NCI-H1694 treated with DMSO at 0.1 percent for 48 hours (cell line): ENCODE measurements around the gene SYNRG.
"Not testable (repeated sequence)": the region's sequence is repeated elsewhere in the genome, so short reads cannot be mapped to it uniquely, and the experiment has no call there.

ENCODE experiments used
- DNase-seq: peaks from one replicate; lab custom pipeline; 2025; lab: John Stamatoyannopoulos, UW

SYNRG gene

GRCh38 chr17:37609170-37610040 lies at the start of gene SYNRG:
Gene SYNRG, minus strand, starts transcription at chr17:37609418. Its CDS starts 63 bp downstream, at chr17:37609355.
- DNase-seq: peak; percentile 96

- no peak for DNase-seq
These were observed 48.0 kb upstream of the SYNRG start for GRCh38 chr17:37657202-37657601.

GRCh38 chr17:37651849-37652248 lies 42.6 kb upstream of the SYNRG start:
- DNase-seq: no peak

DNA sequence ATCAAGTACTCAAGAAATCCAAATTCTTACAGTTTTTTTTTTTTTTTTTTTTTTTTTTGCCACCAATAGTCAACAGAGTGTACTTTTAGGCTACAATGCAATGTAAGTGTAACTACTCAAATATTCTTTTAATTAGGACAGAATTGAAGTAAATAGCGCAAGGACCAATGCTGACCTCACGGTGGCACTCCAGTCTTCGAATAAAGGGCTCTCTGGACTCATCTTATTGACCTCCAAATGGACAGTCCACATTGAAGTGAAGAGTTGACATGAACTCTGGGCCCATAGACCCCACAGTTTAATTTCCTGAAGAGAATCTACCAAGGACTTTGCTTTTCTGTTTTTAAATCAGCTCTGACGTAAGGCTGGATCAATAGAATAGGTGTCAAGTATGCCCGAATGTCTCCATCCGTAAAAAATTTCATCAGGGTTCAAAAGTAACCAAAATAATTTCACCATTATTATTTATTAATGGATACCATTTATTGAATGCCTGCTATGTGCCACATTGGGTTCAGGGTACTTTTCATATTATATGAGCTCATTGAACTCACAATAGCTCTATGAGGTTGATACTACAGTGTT lies 41.3 kb upstream of the SYNRG start:
- no peak for DNase-seq

DNA sequence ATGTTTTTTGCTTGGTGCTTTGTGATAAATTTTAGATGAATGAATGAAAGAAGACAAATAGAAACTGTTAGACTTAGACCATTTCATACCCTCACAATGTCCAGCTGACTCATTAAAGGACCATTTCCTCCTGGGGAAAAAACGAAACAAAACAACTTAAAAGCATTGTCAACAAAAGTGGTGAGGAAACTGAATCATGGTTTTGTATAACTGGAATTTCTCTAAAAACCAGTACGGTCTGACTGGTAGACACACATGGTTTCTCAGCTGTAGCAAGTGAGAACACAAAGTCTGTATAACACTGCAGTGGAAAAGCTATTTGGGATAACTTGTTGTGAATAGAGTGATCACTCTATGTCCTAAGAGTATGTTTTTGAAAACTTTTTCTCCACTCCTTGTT lies 39.3 kb upstream of the SYNRG start:
- DNase-seq: no peak

GRCh38 chr17:37647856-37648255 lies 38.6 kb upstream of the SYNRG start:
- DNase-seq: no peak

DNA sequence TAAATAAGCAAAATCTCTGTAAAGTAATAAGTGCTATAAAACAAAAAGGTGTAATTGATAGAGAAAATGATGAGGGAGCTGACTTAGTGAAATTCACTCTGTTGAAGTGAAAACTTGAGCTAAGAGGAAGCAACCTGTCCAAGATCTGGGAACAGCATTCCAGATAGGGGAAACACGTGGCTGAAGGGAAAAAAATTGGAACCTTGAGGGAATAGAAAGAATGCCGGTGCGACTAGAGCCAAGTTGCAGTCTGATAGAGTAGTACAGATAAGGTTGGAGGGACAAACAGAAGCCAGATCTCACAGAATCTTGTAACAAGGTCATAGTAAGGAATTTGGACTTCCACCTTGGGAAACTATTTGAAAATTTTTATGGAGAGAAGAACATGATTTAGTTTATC lies 34.7 kb upstream of the SYNRG start:
- no peak for DNase-seq

GRCh38 chr17:37643118-37643766 lies 34.0 kb upstream of the SYNRG start, which contains the start of gene DDX52:
Gene DDX52, minus strand, starts transcription at chr17:37643446. Its CDS starts 26 bp downstream, at chr17:37643420.
- peak; percentile 91 for DNase-seq

DNA sequence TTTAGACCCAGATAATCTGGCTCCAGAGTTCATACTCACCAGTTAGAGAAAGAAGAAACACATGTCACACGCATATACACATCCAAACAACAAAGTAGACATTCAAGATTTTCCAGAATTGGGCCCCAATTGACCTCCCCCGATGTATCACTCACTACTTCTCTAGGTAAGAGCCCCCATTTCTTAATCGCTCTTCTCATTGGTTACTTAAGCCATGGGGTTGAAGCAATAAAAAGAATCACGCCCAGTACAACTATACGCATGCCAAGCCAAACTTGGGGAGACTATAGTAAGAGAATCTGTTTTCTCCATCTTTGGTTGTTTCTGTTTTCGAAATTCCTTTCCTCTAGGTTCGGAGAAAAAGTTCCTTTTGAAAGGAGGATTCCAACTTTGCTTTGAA lies 33.5 kb upstream of the SYNRG start:
- DNase-seq: no peak

GRCh38 chr17:37640015-37640414 lies 30.8 kb upstream of the SYNRG start:
- DNase-seq: no peak

GRCh38 chr17:37637956-37638355 lies 28.7 kb upstream of the SYNRG start:
- no peak for DNase-seq

DNA sequence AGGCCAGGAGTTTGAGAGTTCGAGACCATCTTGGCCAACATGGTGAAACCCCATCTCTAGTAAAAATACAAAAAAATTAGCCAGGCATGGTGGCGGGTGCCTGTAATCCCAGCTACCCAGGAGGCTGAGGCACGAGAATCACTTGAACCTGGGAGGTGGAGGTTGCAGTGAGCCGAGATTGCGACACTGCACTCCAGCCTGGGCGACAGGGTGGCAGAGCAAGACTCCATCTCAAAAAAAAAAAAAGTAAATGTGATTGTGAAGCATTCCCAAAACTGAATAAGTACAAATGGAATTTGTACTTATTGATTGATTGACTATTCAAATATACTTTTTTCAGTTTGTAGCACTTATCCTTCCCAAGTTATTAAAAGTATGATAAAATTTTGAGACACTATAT lies 7.2 kb upstream of the SYNRG start:
- not testable (repeated sequence) for DNase-seq

DNA sequence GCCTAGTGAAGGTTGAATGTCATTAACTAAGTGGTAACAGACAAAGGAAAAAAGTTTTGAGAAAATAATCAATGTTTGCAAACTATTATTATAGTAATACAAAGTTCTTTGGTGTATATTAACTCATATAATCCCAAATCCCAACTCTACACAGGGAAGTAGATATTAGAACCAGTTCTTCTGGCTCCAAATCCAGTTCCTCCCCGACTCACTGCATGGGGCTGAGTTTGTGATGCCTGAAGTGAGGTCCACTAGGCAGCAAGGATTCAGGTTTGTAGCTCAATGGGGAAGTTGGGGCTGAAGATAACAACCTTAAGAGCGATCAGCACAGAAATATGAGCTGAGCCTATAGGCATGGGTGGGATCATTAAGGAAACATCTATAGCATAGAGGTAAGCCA lies 5.6 kb upstream of the SYNRG start:
- no peak for DNase-seq

GRCh38 chr17:37614391-37614790 lies 5.2 kb upstream of the SYNRG start:
- no peak for DNase-seq

DNA sequence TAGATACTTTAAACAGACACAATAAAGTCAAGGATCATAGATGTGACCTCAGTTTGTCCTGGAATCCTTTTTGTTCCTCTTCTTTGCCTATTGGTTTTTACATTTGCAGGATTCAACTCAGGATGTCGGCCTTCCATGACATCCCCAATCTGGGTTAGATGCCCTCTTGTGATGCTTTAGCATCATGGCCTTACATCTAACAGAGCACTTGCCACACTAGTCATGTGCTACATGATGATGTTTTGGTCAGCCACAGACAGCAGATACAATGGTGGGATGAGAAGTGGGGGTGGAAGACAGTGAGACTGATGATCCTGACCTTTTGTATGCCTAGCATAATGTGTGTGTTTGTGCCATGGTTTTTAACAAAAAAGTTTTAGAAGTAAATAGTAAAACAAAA lies 1.8 kb upstream of the SYNRG start:
- no peak for DNase-seq

DNA sequence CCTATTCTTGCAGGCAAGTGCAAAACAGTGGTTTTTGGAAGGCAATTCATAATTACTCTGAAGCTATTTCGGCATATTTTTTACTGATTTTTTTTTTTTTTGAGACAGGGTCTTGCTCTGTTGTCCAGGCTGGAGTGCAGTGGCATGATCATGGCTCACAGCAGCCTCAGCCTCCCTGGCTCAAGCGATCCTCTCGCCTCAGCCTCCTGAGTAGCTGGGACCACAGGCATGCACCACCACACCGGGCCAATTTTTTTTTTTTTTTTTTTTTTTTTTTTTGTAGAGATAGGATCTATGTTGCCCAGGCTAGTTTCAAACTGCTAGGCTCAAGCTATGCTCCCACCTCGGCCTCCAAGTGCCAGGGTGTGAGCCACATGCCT lies 813 bp upstream of the SYNRG start:
- DNase-seq: not testable (repeated sequence)

DNA sequence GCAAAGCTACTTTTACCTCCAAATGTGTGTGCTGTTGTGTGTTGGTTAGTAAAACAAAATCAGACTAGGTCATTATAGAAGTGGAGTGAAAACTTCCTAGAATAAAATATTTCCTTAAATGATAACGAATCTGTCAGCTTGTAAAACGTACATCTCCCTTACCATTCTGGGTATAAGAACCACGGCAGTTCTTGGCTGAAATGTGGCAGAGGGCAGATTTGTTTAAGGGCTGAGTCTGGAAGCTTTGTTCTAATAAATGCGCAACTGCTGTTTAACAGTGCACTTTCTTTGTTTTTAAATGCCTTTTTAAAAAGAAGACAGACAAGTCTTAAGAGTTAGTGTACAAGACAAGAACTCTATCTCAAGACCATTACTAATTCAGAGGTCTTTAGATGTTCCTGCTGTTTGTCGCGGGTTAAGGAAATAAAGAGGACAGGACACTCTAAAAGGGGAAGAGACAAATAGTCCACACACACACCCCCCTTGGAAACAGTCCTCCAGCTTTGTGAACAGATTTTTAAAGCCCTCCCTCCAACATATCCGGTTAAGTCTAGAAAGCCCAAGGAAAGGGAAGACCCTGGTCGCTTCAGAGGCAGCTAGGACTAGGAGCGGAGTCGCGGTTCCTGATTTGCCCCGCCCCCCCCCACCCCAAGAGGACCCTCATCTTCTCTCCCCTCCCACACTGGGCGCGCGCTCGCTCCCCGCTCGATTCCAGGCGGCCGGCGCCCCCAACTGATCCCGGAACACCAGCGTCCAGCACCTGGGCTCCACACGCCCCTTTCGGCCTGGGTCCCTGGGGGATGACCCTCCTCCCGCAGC lies 658 bp downstream of the SYNRG start:
- no peak for DNase-seq

- no peak for DNase-seq
These were observed 1.4 kb downstream of the SYNRG start for GRCh38 chr17:37607637-37608331.

DNA sequence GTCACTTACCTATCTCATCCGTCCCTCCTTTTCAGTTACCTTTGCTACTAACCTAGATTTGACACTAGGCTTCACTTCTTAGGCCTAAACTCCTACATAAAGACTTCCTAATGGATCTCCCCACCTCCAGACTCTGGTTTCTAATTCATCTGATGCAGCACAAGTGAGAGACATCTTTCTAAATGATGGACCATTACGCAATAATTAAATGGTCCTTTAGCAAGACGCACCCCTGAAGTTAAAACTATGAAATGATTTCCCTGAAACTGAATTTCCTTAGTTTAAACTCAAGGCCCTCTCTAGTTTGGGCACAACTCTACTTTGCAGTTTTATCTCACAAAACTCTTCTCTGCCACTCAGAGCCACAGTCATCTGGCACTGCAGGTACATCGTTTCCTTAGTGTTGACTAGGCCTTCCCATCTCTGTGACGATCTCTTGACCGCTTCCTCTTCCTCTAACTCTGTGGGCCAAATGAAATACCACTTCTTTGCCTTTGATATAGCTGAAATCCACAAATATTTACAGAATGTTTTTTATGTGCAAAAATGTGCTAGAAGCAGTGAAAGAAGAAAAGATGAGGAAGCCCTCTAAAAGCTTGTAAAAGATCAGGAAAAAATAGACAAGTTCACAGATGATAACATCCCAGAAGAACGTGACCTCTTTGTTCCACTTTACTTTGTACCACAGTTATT lies 3.3 kb downstream of the SYNRG start:
- DNase-seq: no peak

- DNase-seq: no peak
These were observed 4.1 kb downstream of the SYNRG start for GRCh38 chr17:37605081-37605480.

- no peak for DNase-seq
These were observed 4.7 kb downstream of the SYNRG start for GRCh38 chr17:37604556-37604955.
